ENCODE data around the gene AOAH.

Gene AOAH

GRCh38 chr7:36546331-36546730 is 178.0 kb downstream of the AOAH start:
- DNase-seq (ENCODE audit: low read depth in 1 of 2, low spot score in 1 of 2): no peak
- no peak for TF ChIP-seq JUND (IDR thresholded peaks at IDR 0.05; ENCODE audit: low read depth)
- in situ Hi-C loops (cut with HindIII; ENCODE audit: low pct_unique_long_range_greater_than_20kb, low sequenced_read_pairs): no loop called here

DNA sequence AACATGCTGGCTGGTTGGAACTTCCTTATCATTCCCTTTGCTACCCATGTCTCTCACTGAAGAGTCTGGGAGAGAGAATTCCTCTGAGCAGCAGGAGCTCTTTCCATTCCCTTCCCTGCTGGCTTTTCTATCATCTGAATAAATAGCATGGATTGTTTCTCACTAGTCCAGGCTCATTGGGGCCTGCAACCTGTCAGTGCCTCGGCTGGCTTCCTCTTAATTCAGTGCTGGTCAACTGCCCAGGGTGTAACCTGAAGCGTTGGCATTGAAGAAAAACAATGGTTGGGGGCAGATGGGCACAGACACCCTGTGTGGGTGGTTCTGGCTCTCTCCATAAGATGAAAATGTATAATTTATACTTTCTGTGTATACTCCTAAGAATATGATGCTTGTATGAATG is 179.0 kb downstream of the AOAH start:
- DNase-seq (ENCODE audit: low read depth in 1 of 2, low spot score in 1 of 2): no peak
- in situ Hi-C loops (cut with HindIII; ENCODE audit: low pct_unique_long_range_greater_than_20kb, low sequenced_read_pairs): no loop called here
- no peak for TF ChIP-seq JUND (IDR thresholded peaks at IDR 0.05; ENCODE audit: low read depth)

GRCh38 chr7:36538126-36538525 is 186.2 kb downstream of the AOAH start:
- in situ Hi-C loops (cut with HindIII; ENCODE audit: low pct_unique_long_range_greater_than_20kb, low sequenced_read_pairs): no loop called here
- DNase-seq (ENCODE audit: low read depth in 1 of 2, low spot score in 1 of 2): no peak
- TF ChIP-seq JUND (IDR thresholded peaks at IDR 0.05; ENCODE audit: low read depth): no peak

- DNase-seq (ENCODE audit: low read depth in 1 of 2, low spot score in 1 of 2): no peak
- no peak for TF ChIP-seq JUND (IDR thresholded peaks at IDR 0.05; ENCODE audit: low read depth)
- in situ Hi-C loops (cut with HindIII; ENCODE audit: low pct_unique_long_range_greater_than_20kb, low sequenced_read_pairs): no loop called here
Observed at GRCh38 chr7:36535866-36536664, 188.2 kb downstream of the AOAH start.

DNA sequence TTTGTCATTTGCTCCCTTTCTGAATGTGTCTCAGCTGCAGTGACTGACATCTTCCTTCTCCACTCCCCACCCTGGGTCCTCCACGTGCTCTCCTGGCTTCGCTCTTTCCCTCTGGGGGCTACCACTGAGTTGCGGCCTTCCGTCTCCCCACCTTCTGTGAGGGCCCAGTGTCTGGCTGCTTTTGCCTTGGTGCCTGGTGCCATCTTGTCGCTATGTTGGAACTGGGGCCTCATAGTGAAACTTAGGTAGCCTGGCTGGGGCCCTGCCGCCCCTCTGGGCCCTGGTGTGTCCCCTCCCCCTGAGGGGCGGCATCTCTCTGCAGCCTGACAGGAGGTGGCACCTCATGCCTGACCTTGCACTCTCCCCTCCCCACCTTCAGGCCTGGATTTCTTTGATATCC is 190.6 kb downstream of the AOAH start:
- in situ Hi-C loops (cut with HindIII; ENCODE audit: low pct_unique_long_range_greater_than_20kb, low sequenced_read_pairs): no loop called here

DNA sequence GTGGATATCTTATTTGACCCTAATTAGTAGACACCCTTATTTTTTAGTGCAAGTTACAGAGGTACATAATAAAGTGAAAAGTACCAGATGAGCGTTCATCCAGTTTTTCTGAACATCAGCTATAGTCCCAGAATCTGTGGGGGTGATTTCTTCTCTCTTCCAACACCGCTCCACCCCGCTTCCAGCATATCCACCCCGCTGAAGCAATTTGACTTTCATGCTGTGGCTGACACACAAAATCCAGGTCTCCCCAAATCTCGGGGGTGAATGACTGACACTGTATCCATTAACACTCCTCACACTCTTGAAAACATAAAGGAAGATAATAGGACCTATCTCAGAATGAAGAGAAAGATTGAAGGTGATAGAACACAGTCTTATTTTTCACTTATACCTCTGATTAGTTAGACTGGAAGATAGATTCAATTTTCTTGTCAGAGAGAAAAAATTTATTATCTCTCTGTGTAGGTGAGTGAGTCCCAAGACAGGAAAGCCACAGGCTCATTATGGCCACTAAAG is 191.3 kb downstream of the AOAH start:
- no peak for TF ChIP-seq JUND (IDR thresholded peaks at IDR 0.05; ENCODE audit: low read depth)
- in situ Hi-C loops (cut with HindIII; ENCODE audit: low pct_unique_long_range_greater_than_20kb, low sequenced_read_pairs): no loop called here
- DNase-seq (ENCODE audit: low read depth in 1 of 2, low spot score in 1 of 2): no peak

More for the DNA sequence above, 190.6 kb downstream of the AOAH start:
- TF ChIP-seq JUND (IDR thresholded peaks at IDR 0.05; ENCODE audit: low read depth): no peak
- DNase-seq (ENCODE audit: low read depth in 1 of 2, low spot score in 1 of 2): no peak

DNA sequence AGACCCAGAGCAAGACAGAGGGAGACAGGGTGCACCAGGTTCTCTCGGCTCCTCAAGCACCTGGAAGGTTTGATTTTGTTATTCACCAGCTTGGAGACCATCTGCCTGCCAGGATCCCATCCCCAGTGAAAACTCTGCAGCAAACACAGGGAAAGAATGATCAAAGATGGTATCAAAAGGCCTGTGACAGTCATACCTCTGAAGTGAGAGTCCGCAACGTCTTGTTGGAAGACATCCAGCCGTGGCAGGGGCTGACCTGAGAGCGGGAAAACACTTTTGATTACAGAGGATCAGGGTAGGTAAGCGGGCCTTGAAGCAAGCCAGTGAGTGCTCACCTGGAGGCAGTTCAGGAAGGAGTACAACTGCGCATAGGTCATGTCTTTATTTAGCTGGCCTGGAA is 192.3 kb downstream of the AOAH start:
- TF ChIP-seq JUND (IDR thresholded peaks at IDR 0.05; ENCODE audit: low read depth): no peak

DNA sequence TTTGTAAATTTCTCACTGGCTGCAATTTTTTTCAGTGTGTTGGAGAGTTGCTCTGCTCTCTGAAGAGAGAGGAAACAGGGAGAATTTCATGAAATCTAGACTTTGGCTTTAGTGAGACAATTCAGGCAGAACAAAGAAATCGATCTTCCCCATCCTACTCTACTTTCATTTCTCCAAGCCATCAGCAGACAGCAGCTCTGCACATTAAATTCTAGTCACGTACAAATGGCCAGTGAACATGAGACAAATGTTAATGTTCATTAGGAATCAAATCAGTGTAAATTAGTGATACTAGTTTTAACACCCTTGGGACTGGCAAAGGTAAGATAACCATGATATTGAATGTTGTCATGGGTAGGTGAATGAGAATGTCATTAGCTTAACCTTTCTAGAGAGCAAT is 193.8 kb downstream of the AOAH start:
- DNase-seq (ENCODE audit: low read depth in 1 of 2, low spot score in 1 of 2): no peak
- in situ Hi-C loops (cut with HindIII; ENCODE audit: low pct_unique_long_range_greater_than_20kb, low sequenced_read_pairs): no loop called here
- no peak for TF ChIP-seq JUND (IDR thresholded peaks at IDR 0.05; ENCODE audit: low read depth)

More for the DNA sequence above, 192.3 kb downstream of the AOAH start:
- in situ Hi-C loops (cut with HindIII; ENCODE audit: low pct_unique_long_range_greater_than_20kb, low sequenced_read_pairs): no loop called here
- DNase-seq (ENCODE audit: low read depth in 1 of 2, low spot score in 1 of 2): no peak

DNA sequence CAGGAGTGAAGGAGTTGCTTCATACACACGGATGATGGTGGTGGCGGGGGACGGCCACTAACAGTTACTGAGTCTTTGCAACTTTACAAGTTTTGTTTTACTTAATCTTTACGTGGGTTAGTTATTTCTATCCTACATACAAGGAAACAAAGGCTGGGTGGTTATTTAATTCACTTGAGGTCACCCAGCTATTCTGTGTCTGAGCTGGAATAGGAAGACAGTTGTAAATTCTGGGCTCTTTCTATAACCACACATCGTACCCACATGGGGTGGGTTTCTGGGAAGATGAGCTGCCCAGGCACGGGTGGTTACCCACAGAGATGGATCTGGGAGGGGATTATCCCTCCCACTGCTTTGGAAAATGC is 196.8 kb downstream of the AOAH start:
- no peak for DNase-seq (ENCODE audit: low read depth in 1 of 2, low spot score in 1 of 2)
- in situ Hi-C loops (cut with HindIII; ENCODE audit: low pct_unique_long_range_greater_than_20kb, low sequenced_read_pairs): no loop called here
- TF ChIP-seq JUND (IDR thresholded peaks at IDR 0.05; ENCODE audit: low read depth): no peak

- peak in 1 of 2 experiments; percentile 42 for DNase-seq (ENCODE audit: low read depth in 1 of 2, low spot score in 1 of 2)
- no peak for TF ChIP-seq JUND (IDR thresholded peaks at IDR 0.05; ENCODE audit: low read depth)
Observed at GRCh38 chr7:36526863-36527548, 197.3 kb downstream of the AOAH start.

GRCh38 chr7:36523371-36524101 is 200.8 kb downstream of the AOAH start:
- TF ChIP-seq JUND (IDR thresholded peaks at IDR 0.05; ENCODE audit: low read depth): no peak
- DNase-seq (ENCODE audit: low read depth in 1 of 2, low spot score in 1 of 2): peak in 1 of 2 experiments; percentile 56
- in situ Hi-C loops (cut with HindIII; ENCODE audit: low pct_unique_long_range_greater_than_20kb, low sequenced_read_pairs): no loop called here

More at GRCh38 chr7:36526863-36527548, 197.3 kb downstream of the AOAH start:
- in situ Hi-C loops (cut with HindIII; ENCODE audit: low pct_unique_long_range_greater_than_20kb, low sequenced_read_pairs): no loop called here

- TF ChIP-seq JUND (IDR thresholded peaks at IDR 0.05; ENCODE audit: low read depth): no peak
- no peak for DNase-seq (ENCODE audit: low read depth in 1 of 2, low spot score in 1 of 2)
- in situ Hi-C loops (cut with HindIII; ENCODE audit: low pct_unique_long_range_greater_than_20kb, low sequenced_read_pairs): no loop called here
Observed at GRCh38 chr7:36522453-36523007, 201.8 kb downstream of the AOAH start.
